Measurements from ENCODE around the gene KCNJ15. TPM values are rescaled to one million over a fixed set of nuclear protein-coding genes. Genes with fewer than 3 reads are reported as not detected.

KCNJ15 gene
- total RNA-seq, 1 donor, result 10.1 TPM

DNA sequence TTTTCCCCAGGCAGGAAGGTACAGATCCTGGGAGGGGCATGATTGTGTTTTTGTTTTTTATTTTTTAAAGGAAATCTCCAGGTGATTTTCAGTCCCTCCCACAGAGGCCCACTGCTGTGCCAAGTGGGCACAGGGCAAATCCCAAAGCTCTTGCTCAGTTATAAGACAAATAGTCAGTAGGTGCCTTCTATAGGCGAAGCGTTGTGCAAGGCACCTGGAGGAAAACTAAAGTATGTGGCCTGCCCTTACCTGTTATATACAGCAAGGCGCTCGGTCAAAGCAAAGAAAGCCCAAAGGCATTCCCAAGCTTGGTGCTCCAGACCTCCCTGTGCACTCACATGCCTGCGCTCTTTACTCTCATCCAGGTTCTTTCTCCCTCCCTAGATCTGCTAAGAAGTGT, 81.0 kb downstream of the KCNJ15 start:
- Histone ChIP-seq H3K36me3 (ENCODE audit: insufficient read depth, low read length) (no peaks in the 10 kb centered on the region), H3K27me3 (ENCODE audit: insufficient read depth, low read length) (no peaks in the 10 kb centered on the region), H4K20me1 (ENCODE audit: insufficient read depth, low read length) (no peaks in the 10 kb centered on the region), H3K4me3 (ENCODE audit: insufficient read depth, low read length) (no peak overlapping the region), H3K4me2 (ENCODE audit: insufficient read depth, low read length) (no peak overlapping the region), H2AFZ (ENCODE audit: low read length) (no peak overlapping the region), H3K79me2 (ENCODE audit: insufficient read depth, low read length) (no peaks in the 10 kb centered on the region), H3K4me1 (ENCODE audit: insufficient read depth, low read length) (peaks cover 21% of the 10 kb centered on the region), H3K27ac (ENCODE audit: low read depth, low read length) (no peak overlapping the region), H3K9me3 (ENCODE audit: low read depth, low read length) (no peaks in the 10 kb centered on the region)
- TF ChIP-seq, protein P1, sequence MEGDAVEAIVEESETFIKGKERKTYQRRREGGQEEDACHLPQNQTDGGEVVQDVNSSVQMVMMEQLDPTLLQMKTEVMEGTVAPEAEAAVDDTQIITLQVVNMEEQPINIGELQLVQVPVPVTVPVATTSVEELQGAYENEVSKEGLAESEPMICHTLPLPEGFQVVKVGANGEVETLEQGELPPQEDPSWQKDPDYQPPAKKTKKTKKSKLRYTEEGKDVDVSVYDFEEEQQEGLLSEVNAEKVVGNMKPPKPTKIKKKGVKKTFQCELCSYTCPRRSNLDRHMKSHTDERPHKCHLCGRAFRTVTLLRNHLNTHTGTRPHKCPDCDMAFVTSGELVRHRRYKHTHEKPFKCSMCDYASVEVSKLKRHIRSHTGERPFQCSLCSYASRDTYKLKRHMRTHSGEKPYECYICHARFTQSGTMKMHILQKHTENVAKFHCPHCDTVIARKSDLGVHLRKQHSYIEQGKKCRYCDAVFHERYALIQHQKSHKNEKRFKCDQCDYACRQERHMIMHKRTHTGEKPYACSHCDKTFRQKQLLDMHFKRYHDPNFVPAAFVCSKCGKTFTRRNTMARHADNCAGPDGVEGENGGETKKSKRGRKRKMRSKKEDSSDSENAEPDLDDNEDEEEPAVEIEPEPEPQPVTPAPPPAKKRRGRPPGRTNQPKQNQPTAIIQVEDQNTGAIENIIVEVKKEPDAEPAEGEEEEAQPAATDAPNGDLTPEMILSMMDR (IDR thresholded peaks at IDR 0.05; ENCODE audit: extremely low read depth, low read depth, low read length), result no peak
- peak; percentile 11 for DNase-seq (ENCODE audit: insufficient read length, low spot score, missing footprints)

DNA sequence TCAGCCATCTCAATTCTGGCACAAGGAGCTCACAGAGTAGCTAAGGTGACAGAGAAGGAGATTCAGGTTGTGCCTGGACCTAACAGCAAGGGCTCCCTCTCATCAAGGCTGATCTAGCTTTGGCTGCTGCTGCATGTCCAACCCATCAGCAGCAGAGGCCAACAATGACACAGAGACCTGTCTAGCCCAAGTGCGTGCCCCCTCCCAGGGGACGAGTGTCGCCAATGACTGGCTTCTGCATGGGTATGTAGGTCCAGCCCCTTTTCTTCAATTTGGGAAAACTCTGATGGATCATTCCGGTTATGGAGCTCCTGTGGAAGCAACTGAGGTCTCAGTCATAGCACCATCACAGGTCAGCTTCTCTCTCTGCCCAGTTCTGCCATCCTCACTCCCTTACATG, 83.3 kb downstream of the KCNJ15 start:
- Histone ChIP-seq H3K4me3 (ENCODE audit: insufficient read depth, low read length) (no peak overlapping the region), H3K4me2 (ENCODE audit: insufficient read depth, low read length) (no peak overlapping the region), H3K4me1 (ENCODE audit: insufficient read depth, low read length) (peaks cover 32% of the 10 kb centered on the region), H3K36me3 (ENCODE audit: insufficient read depth, low read length) (no peaks in the 10 kb centered on the region), H3K9me3 (ENCODE audit: low read depth, low read length) (no peaks in the 10 kb centered on the region), H2AFZ (ENCODE audit: low read length) (no peak overlapping the region), H3K27me3 (ENCODE audit: insufficient read depth, low read length) (no peaks in the 10 kb centered on the region), H3K79me2 (ENCODE audit: insufficient read depth, low read length) (no peaks in the 10 kb centered on the region), H3K27ac (ENCODE audit: low read depth, low read length) (no peak overlapping the region), H4K20me1 (ENCODE audit: insufficient read depth, low read length) (no peaks in the 10 kb centered on the region)
- TF ChIP-seq, protein P1 (IDR thresholded peaks at IDR 0.05; ENCODE audit: extremely low read depth, low read depth, low read length), result no peak
- peak; percentile 18 for DNase-seq (ENCODE audit: insufficient read length, low spot score, missing footprints)

DNA sequence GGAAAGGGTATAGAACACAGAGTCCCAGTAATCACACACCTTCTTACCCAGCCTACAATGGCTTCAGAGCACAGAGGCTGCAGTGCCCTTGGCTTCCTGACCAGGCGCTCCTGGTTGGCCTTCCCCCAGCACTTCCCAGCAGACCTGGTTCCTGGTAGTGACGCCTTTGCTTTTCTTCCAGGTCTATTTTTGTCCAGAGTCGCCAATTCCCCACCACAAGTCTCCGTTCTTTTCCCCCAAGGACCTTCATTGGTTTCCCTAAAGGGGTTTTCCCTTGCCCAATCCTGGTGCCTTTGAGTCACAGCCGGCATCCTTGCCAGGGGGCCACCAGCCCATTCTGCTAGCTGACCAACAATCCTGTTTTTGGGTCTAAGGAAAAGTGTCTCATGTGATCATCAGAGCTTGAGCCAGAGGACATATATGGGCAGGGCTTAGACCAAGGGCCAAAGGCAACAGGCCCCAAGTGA, 84.8 kb downstream of the KCNJ15 start:
- H2AFZ ChIP-seq (ENCODE audit: low read length), result peak overlapping the region; percentile 13
- TF ChIP-seq, protein P1 (IDR thresholded peaks at IDR 0.05; ENCODE audit: extremely low read depth, low read depth, low read length), result peak; percentile 16
- no peaks in the 10 kb centered on the region for H3K79me2 ChIP-seq (ENCODE audit: insufficient read depth, low read length)
- H3K36me3 ChIP-seq (ENCODE audit: insufficient read depth, low read length), result no peaks in the 10 kb centered on the region
- H3K9me3 ChIP-seq (ENCODE audit: low read depth, low read length), result no peaks in the 10 kb centered on the region
- no peak overlapping the region for H3K4me2 ChIP-seq (ENCODE audit: insufficient read depth, low read length)
- no peaks in the 10 kb centered on the region for H4K20me1 ChIP-seq (ENCODE audit: insufficient read depth, low read length)
- peak; percentile 11 for DNase-seq (ENCODE audit: insufficient read length, low spot score, missing footprints)
- peak overlapping the region; percentile 59 for H3K27ac ChIP-seq (ENCODE audit: low read depth, low read length)
- no peak overlapping the region for H3K4me3 ChIP-seq (ENCODE audit: insufficient read depth, low read length)
- no peaks in the 10 kb centered on the region for H3K27me3 ChIP-seq (ENCODE audit: insufficient read depth, low read length)
- H3K4me1 ChIP-seq (ENCODE audit: insufficient read depth, low read length), result peaks cover 32% of the 10 kb centered on the region

DNA sequence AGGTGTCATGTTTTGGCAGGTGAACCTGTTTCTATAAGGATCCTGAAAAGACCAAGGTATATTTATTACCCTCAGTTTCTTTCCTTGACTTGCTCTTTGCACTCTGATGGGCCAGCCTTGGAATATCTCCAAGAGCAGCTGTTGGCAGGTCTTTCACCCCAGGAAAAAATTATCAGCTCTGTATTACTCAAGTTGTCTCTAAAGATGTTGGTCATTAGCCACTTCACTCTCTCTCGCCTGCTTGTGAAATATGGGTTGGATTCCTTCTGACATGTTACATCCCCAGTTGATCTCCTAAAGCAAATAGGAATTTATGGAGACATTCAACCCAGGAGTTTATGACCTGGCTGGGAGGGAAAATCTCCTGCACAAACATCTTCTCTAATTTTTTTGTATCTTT, 85.9 kb downstream of the KCNJ15 start:
- DNase-seq (ENCODE audit: insufficient read length, low spot score, missing footprints), result no peak
- Histone ChIP-seq H3K4me2 (ENCODE audit: insufficient read depth, low read length) (no peak overlapping the region), H3K36me3 (ENCODE audit: insufficient read depth, low read length) (no peaks in the 10 kb centered on the region), H2AFZ (ENCODE audit: low read length) (no peak overlapping the region), H3K27me3 (ENCODE audit: insufficient read depth, low read length) (no peaks in the 10 kb centered on the region), H3K79me2 (ENCODE audit: insufficient read depth, low read length) (no peaks in the 10 kb centered on the region), H3K4me3 (ENCODE audit: insufficient read depth, low read length) (no peak overlapping the region), H4K20me1 (ENCODE audit: insufficient read depth, low read length) (no peaks in the 10 kb centered on the region), H3K27ac (ENCODE audit: low read depth, low read length) (peak overlapping the region; percentile 84), H3K9me3 (ENCODE audit: low read depth, low read length) (no peaks in the 10 kb centered on the region), H3K4me1 (ENCODE audit: insufficient read depth, low read length) (peaks cover 32% of the 10 kb centered on the region)
- TF ChIP-seq, protein P1 (IDR thresholded peaks at IDR 0.05; ENCODE audit: extremely low read depth, low read depth, low read length), result no peak

All from osteoblast (primary cell).